Daoy (cell line): ENCODE data around the gene OR4A16. TPM values are rescaled to one million over a fixed set of nuclear protein-coding genes. Genes with fewer than 3 reads are reported as not detected.

ENCODE experiments used
- DNase-seq: peaks from one replicate; pipeline ENCODE4 v3.0.0-alpha.2; 2015; ENCODE audit warnings: low read depth
- total RNA-seq: library from RNA; depleted of rRNA; stranded (reverse); fragments of >200 nt; shearing (Covaris generic); gene quantifications from 2 replicates; pipeline ENCODE4 v1.2.3, GENCODE V29; 2014; rRNA removed

OR4A16 gene
- total RNA-seq, result not detected in 2 replicates

GRCh38 chr11:55342901-55343300 lies at the start of gene OR4A16:
Gene OR4A16, plus strand, starts transcription at chr11:55343201. Its CDS starts 0 bp downstream, at chr11:55343201.
- DNase-seq, result no peak

- no peak for DNase-seq
Measured at GRCh38 chr11:55324500-55324899, 18.5 kb upstream of the OR4A16 start.

- no peak for DNase-seq
Measured at GRCh38 chr11:55345306-55345705, 2.3 kb downstream of the OR4A16 start.

- no peak for DNase-seq
Measured at GRCh38 chr11:55349032-55349431, 6.0 kb downstream of the OR4A16 start.

GRCh38 chr11:55357560-55358184 lies 14.7 kb downstream of the OR4A16 start:
- no peak for DNase-seq

GRCh38 chr11:55367674-55368073 lies 24.7 kb downstream of the OR4A16 start, which contains the start of gene OR4A15:
Gene OR4A15, plus strand, starts transcription at chr11:55367974. Its CDS starts 0 bp downstream, at chr11:55367974.
- no peak for DNase-seq

Other genes with a start within 250 kb of the OR4A16 start
- not detected in 2 replicates for gene TRIM48, start 81.0 kb upstream of the OR4A16 start, total RNA-seq
- gene OR4A15, start 24.8 kb downstream of the OR4A16 start, total RNA-seq, result not detected in 2 replicates
- not detected in 2 replicates for gene OR4C15, start 211.3 kb downstream of the OR4A16 start, total RNA-seq
- not detected in 2 replicates for gene OR4C16, start 228.9 kb downstream of the OR4A16 start, total RNA-seq